ENCODE measurements around the gene PEAK1.

- TF ChIP-seq POLR2AphosphoS5 (IDR thresholded peaks at IDR 0.05; ENCODE audit: low read depth, low read length) (no peak), CTCF (IDR thresholded peaks at IDR 0.05) (no peak), SIN3A (IDR thresholded peaks at IDR 0.05; ENCODE audit: borderline replicate concordance, insufficient read depth, low read depth, low read length) (no peak), REST (IDR thresholded peaks at IDR 0.05; ENCODE audit: insufficient read depth in 1 of 2, low read depth in 2 of 2, low read length in 1 of 2) (no peak), TCF7L2 (IDR thresholded peaks at IDR 0.05; ENCODE audit: low read depth, low read length) (0 out of 2 replicates have a peak, but pooled peaks have one; percentile 23)
Observed at GRCh38 chr15:77067691-77068367, 352.1 kb downstream of the PEAK1 start.
